Measurements from ENCODE around the gene ADGRL2. TPM values are rescaled to one million over a fixed set of nuclear protein-coding genes. Genes with fewer than 3 reads are reported as not detected.

Gene ADGRL2
- total and polyA plus RNA-seq, 2 experiments from 2014 or later, result 38.2 to 90.3 TPM

DNA sequence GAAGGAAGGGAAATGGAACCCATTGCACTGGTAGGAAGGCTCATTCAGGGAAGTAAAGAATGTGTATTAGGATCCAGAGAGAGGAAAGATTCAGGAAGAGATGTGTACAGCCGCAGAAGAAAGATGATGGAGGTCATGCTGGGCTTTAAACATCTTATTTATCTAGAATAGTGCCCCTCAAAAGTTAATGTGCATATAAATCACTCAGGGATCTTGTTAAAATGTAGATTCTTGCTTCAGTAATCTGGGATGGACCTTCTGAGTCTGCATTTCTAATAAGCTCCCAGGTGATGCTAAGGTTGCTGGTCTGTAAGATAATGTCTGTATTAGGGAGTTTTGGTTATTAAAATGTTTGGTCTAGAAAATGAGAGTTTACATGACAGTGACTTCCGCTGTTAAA, 46.3 kb downstream of the ADGRL2 start (continued):
- no peak for TF ChIP-seq ZNF462 (CRISPR knock-in tag; IDR thresholded peaks at IDR 0.05)
- TF ChIP-seq POLR2AphosphoS5 (IDR thresholded peaks at IDR 0.05; ENCODE audit: low read depth), result no peak
- no peak for TF ChIP-seq STAT1 (IDR thresholded peaks at IDR 0.05; ENCODE audit: unreplicated experiment)
- TF ChIP-seq, protein P1, sequence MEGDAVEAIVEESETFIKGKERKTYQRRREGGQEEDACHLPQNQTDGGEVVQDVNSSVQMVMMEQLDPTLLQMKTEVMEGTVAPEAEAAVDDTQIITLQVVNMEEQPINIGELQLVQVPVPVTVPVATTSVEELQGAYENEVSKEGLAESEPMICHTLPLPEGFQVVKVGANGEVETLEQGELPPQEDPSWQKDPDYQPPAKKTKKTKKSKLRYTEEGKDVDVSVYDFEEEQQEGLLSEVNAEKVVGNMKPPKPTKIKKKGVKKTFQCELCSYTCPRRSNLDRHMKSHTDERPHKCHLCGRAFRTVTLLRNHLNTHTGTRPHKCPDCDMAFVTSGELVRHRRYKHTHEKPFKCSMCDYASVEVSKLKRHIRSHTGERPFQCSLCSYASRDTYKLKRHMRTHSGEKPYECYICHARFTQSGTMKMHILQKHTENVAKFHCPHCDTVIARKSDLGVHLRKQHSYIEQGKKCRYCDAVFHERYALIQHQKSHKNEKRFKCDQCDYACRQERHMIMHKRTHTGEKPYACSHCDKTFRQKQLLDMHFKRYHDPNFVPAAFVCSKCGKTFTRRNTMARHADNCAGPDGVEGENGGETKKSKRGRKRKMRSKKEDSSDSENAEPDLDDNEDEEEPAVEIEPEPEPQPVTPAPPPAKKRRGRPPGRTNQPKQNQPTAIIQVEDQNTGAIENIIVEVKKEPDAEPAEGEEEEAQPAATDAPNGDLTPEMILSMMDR (conservative IDR thresholded peaks at IDR 0.05; ENCODE audit: low read depth in 2 of 2), result no peak
- no peak for TF ChIP-seq JUNB (IDR thresholded peaks at IDR 0.05; ENCODE audit: unreplicated experiment)
- TF ChIP-seq NANOG (IDR thresholded peaks at IDR 0.05; ENCODE audit: borderline replicate concordance), result no peak

GRCh38 chr1:81848880-81849682, 48.3 kb downstream of the ADGRL2 start:
- Histone ChIP-seq H3K9me2 (ENCODE audit: insufficient read depth) (no peaks in the 10 kb centered on the region), H4K20me1 (replicated peaks; ENCODE audit: insufficient read depth) (no peaks in the 10 kb centered on the region), H3K36me3 (ENCODE audit: insufficient read depth) (no peaks in the 10 kb centered on the region), H3K4me1 (ENCODE audit: insufficient read depth) (peaks cover 46% of the 10 kb centered on the region), H3K27ac (ENCODE audit: low read depth) (peak overlapping the region; percentile 17; the same call in 1 of the 2 replicates), H3K4me2 (peak overlapping the region; percentile 5), H3K4me3 (no peak overlapping the region), H3F3A (replicated peaks; ENCODE audit: low read depth) (no peaks in the 10 kb centered on the region), H3K79me2 (replicated peaks; ENCODE audit: insufficient read depth) (peaks cover 81% of the 10 kb centered on the region), H2AFZ (no peak overlapping the region), H3K27me3 (ENCODE audit: insufficient read depth) (no peaks in the 10 kb centered on the region)
- Mint-ChIP-seq H3K9me3 (no peaks in the 10 kb centered on the region), H3K4me1 (peaks cover 51% of the 10 kb centered on the region), H3K36me3 (ENCODE audit: low read depth) (no peaks in the 10 kb centered on the region), H3K4me3 (peak overlapping the region; percentile 32; the same call in 1 of the 3 replicates), H3K27me3 (ENCODE audit: insufficient read depth, low read depth, poor library complexity) (no peaks in the 10 kb centered on the region), H3K27ac (peak overlapping the region; percentile 32; the same call in 1 of the 2 replicates)
- DNase-seq (ENCODE audit: low spot score) (peak; percentile 59), ATAC-seq (peak; percentile 75)
- no peak for TF ChIP-seq ZNF331 (CRISPR knock-in tag; IDR thresholded peaks at IDR 0.05; ENCODE audit: low read depth)
- no peak for TF ChIP-seq EZH2phosphoT487 (IDR thresholded peaks at IDR 0.05; ENCODE audit: unreplicated experiment)
- TF ChIP-seq POLR2AphosphoS5 (IDR thresholded peaks at IDR 0.05; ENCODE audit: low read depth), result no peak
